SH-SY5Y (cell line): Measurements from ENCODE around the gene POLR2C.

ENCODE experiments used
- GATA2 ChIP-seq: IDR thresholded peaks from 2 replicates; pipeline ENCODE4 v1.6.1; 2011; ENCODE audit warnings: mild to moderate bottlenecking, low read depth, low read length
- GATA3 ChIP-seq: IDR thresholded peaks from 2 replicates; pipeline ENCODE4 v1.6.1; 2011; ENCODE audit warnings: low read depth, mild to moderate bottlenecking, low read length, moderate library complexity

GRCh38 chr16:57432989-57433388 lies 29.5 kb upstream of the POLR2C start:
- TF ChIP-seq GATA2 (no peak), GATA3 (no peak)
